Liver (tissue), 9 donors: ENCODE results near the gene EIF4G3. TPM values are rescaled to one million over a fixed set of nuclear protein-coding genes. Genes with fewer than 3 reads are reported as not detected.

Experiments
- DNase-seq: peaks from one replicate; pipeline ENCODE4 v3.0.0-alpha.2; 2017; ENCODE audit warnings: low spot score
- H3K27ac ChIP-seq, 2 donors: one replicate each; pipeline ENCODE4 v1.7.0; 2013; ENCODE audit warnings: inconsistent platforms in 2 of 2, low read length in 2 of 2, control low read depth in 1 of 2, low read depth in 1 of 2, mild to moderate bottlenecking in 1 of 2
- H3K27me3 ChIP-seq, 4 donors: one replicate each; pipeline versions ENCODE4 v1.6.1 to v1.7.0; 2013; ENCODE audit warnings: low read length in 3 of 4, inconsistent platforms in 1 of 4, mild to moderate bottlenecking in 1 of 4, moderate library complexity in 1 of 4; ENCODE audit not compliant: control insufficient read depth in 4 of 4, insufficient read depth in 4 of 4
- H3K36me3 ChIP-seq, 4 donors: one replicate each; pipeline versions ENCODE4 v1.6.1 to v1.7.0; 2013; ENCODE audit warnings: low read length in 3 of 4, mild to moderate bottlenecking in 3 of 4, low read depth in 1 of 4, moderate library complexity in 1 of 4; ENCODE audit not compliant: control insufficient read depth in 4 of 4, insufficient read depth in 3 of 4
- H3K4me1 ChIP-seq, 4 donors: one replicate each; pipeline versions ENCODE4 v1.6.1 to v1.7.0; 2013; ENCODE audit warnings: low read length in 3 of 4, mild to moderate bottlenecking in 3 of 4, moderate library complexity in 1 of 4; ENCODE audit not compliant: control insufficient read depth in 4 of 4, insufficient read depth in 4 of 4
- H3K4me3 ChIP-seq, 3 donors: one replicate each; pipeline versions ENCODE4 v1.6.1 to v1.7.0; 2013; ENCODE audit warnings: low read length in 3 of 3, control low read depth in 1 of 3, low read depth in 1 of 3, mild to moderate bottlenecking in 1 of 3
- H3K9ac ChIP-seq, 2 donors: one replicate each; pipeline ENCODE4 v1.7.0; 2013; ENCODE audit warnings: low read length in 2 of 2, mild to moderate bottlenecking in 2 of 2, moderate library complexity in 2 of 2, control low read depth in 1 of 2, low read depth in 1 of 2
- H3K9me3 ChIP-seq, 4 donors: one replicate each; pipeline versions ENCODE4 v1.6.1 to v1.7.0; 2013; ENCODE audit warnings: low read length in 3 of 4; ENCODE audit not compliant: control insufficient read depth in 4 of 4
- ATF3 ChIP-seq: IDR thresholded peaks from 2 replicates; pipeline ENCODE4 v1.6.1; 2016; ENCODE audit warnings: antibody characterized with exemption
- EGR1 ChIP-seq, 2 donors: IDR thresholded peaks; 2 replicates each; pipeline ENCODE4 v1.6.1; 2016 to 2018; ENCODE audit warnings: antibody characterized with exemption in 2 of 2, low read depth in 2 of 2
- FOXA1 ChIP-seq: IDR thresholded peaks from 2 replicates; pipeline ENCODE4 v1.6.1; 2016; ENCODE audit warnings: antibody characterized with exemption
- HNF4G ChIP-seq: IDR thresholded peaks from 2 replicates; pipeline ENCODE4 v1.6.1; 2016; ENCODE audit warnings: antibody characterized with exemption
- JUND ChIP-seq, 2 donors: IDR thresholded peaks; 2 replicates each; pipeline ENCODE4 v1.6.1; 2016; ENCODE audit warnings: antibody characterized with exemption in 2 of 2
- MAX ChIP-seq: IDR thresholded peaks from 2 replicates; pipeline ENCODE4 v1.6.1; 2016; ENCODE audit warnings: antibody characterized with exemption
- RAD21 ChIP-seq, 2 donors: IDR thresholded peaks; 2 replicates each; pipeline ENCODE4 v1.6.1; 2016; ENCODE audit warnings: antibody characterized with exemption in 2 of 2, mild to moderate bottlenecking in 2 of 2
- REST ChIP-seq: IDR thresholded peaks from 2 replicates; pipeline ENCODE4 v1.6.1; 2016; ENCODE audit warnings: antibody characterized with exemption, mild to moderate bottlenecking
- TAF1 ChIP-seq: conservative IDR thresholded peaks from 2 replicates; pipeline ENCODE4 v1.6.1; 2016; ENCODE audit warnings: antibody characterized with exemption, mild to moderate bottlenecking
- YY1 ChIP-seq: IDR thresholded peaks from 2 replicates; pipeline ENCODE4 v1.6.1; 2016; ENCODE audit warnings: antibody characterized with exemption, mild to moderate bottlenecking
- ZBTB33 ChIP-seq: IDR thresholded peaks from 2 replicates; pipeline ENCODE4 v1.6.1; 2016; ENCODE audit warnings: antibody characterized with exemption
- WGBS: extraction: QIAGEN DNeasy Blood & Tissue Kit; methylation state at CpG from one replicate; pipeline ENCODE4 v1.1.7; 2013; 5-methylcytosine and 5-hydroxymethylcytosine counted together
- polyA plus RNA-seq, 2 donors: library from polyadenylated mRNA; stranded (reverse) in 1 of 2; unstranded in 1 of 2; fragments of 200-250 nt in 1 of 2; fragments of >200 nt in 1 of 2; fragmentation: Nextera tagmentation in 1 of 2; extraction: Ambion mirVana in 1 of 2; gene quantifications; one replicate each; pipeline versions ENCODE4 v1.2.1 to v1.2.3, GENCODE V29; 2013 to 2015
- total RNA-seq, 2 donors: library from RNA; depleted of rRNA; stranded (reverse); fragments of >200 nt; gene quantifications; one replicate each; pipeline ENCODE4 v1.2.3, GENCODE V29; 2014
- donor health status: healthy.
- donor health status: healthy.
- donor health status: healthy.
- donor health status: healthy.
- donor health status: healthy.

The EIF4G3 gene
- total and polyA plus RNA-seq, 4 donors: 7.6 to 22.8 (median 11.7) TPM

- no peak for TF ChIP-seq HNF4G
- Histone ChIP-seq H3K36me3 (no peaks in the 10 kb centered on the region), H3K4me1 (peaks cover 0 to 30% (median 22%) of the 10 kb centered on the region in 4 donors), H3K27ac (no peak overlapping the region), H3K9me3 (no peaks in the 10 kb centered on the region), H3K9ac (no peak overlapping the region), H3K4me3 (no peak overlapping the region), H3K27me3 (no peaks in the 10 kb centered on the region)
- DNase-seq: no peak
- WGBS: 99% methylated on average over 2 of the region's 2 CpGs
Measured at GRCh38 chr1:20947409-20947808, 229.3 kb downstream of the EIF4G3 start.

GRCh38 chr1:20936621-20937020, 240.1 kb downstream of the EIF4G3 start:
- H3K27ac ChIP-seq: no peak overlapping the region
- no peak for TF ChIP-seq REST
- H3K4me3 ChIP-seq: no peak overlapping the region
- H3K9ac ChIP-seq: no peak overlapping the region
- H3K9me3 ChIP-seq: no peaks in the 10 kb centered on the region
- WGBS: 94% methylated on average over 2 of the region's 2 CpGs
- no peaks in the 10 kb centered on the region for H3K4me1 ChIP-seq
- DNase-seq: no peak
- peaks cover 0 to 3% (median under 1%) of the 10 kb centered on the region in 4 donors for H3K36me3 ChIP-seq
- H3K27me3 ChIP-seq: no peaks in the 10 kb centered on the region

- no peak for TF ChIP-seq MAX
- TF ChIP-seq TAF1: no peak
- no peak for TF ChIP-seq JUND (IDR thresholded peaks at IDR 0.05)
- TF ChIP-seq FOXA1: no peak
- TF ChIP-seq HNF4G: no peak
- no peak for TF ChIP-seq ZBTB33
- TF ChIP-seq RAD21 (IDR thresholded peaks at IDR 0.05): no peak
- no peak for TF ChIP-seq YY1
- TF ChIP-seq ATF3: no peak
- no peak for TF ChIP-seq EGR1 (IDR thresholded peaks at IDR 0.05; ENCODE audit: low read depth in 2 of 2)
- H3K9me3 ChIP-seq: no peaks in the 10 kb centered on the region
- no peak overlapping the region for H3K9ac ChIP-seq
- no peaks in the 10 kb centered on the region for H3K4me1 ChIP-seq
- H3K4me3 ChIP-seq: no peak overlapping the region
- peaks cover 0 to 2% (median 0%) of the 10 kb centered on the region in 4 donors for H3K36me3 ChIP-seq
- H3K27me3 ChIP-seq: no peaks in the 10 kb centered on the region
- no peak overlapping the region for H3K27ac ChIP-seq
- 93% methylated on average over 2 of the region's 2 CpGs for WGBS
- no peak for DNase-seq
Measured at GRCh38 chr1:20936216-20936615, 240.5 kb downstream of the EIF4G3 start.
